Cardiac fibroblast (primary cell): ENCODE measurements around the gene B3GALT4.
A peak's percentile ranks its signal among the peaks of the same experiment; 100 is the strongest.

Experiments
- DNase-seq, 2 donors: peaks; one replicate each; pipeline versions ENCODE4 v3.0.0 to v3.0.0-alpha.2; 2010; ENCODE audit warnings: low read depth in 2 of 2
- H3K4me3 ChIP-seq, 2 donors: replicated peaks in 1 of 2; 1 replicate in 1 of 2; 2 replicates in 1 of 2; pipeline ENCODE4 v1.5.1; 2011; ENCODE audit warnings: low read depth in 2 of 2, low read length in 2 of 2, mild to moderate bottlenecking in 2 of 2, moderate library complexity in 1 of 2
- TF ChIP-seq, protein P1 (sequence below): IDR thresholded peaks from one replicate; pipeline ENCODE4 v1.5.1; 2011; ENCODE audit warnings: low read depth, mild to moderate bottlenecking, low read length, inconsistent platforms

The B3GALT4 gene

DNA sequence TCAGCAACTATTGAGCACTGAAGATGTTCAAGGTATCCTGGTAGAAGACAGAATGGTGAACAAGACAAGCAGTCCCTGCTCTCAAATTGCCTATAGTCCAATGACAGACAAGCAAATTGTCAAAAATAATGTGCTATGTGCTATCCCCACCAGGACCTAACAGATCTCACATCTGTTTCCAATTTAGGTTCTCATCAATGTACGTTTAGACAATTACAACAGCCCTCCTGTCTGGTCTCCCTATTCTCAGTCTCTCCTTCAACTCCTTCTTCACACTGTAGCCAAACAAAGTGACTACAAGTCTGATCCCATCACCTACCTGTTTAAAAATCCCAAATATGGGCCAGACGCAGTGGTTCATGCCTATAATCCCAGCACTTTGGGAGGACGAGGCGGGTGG is 29.4 kb downstream of the B3GALT4 start:
- TF ChIP-seq, protein P1, sequence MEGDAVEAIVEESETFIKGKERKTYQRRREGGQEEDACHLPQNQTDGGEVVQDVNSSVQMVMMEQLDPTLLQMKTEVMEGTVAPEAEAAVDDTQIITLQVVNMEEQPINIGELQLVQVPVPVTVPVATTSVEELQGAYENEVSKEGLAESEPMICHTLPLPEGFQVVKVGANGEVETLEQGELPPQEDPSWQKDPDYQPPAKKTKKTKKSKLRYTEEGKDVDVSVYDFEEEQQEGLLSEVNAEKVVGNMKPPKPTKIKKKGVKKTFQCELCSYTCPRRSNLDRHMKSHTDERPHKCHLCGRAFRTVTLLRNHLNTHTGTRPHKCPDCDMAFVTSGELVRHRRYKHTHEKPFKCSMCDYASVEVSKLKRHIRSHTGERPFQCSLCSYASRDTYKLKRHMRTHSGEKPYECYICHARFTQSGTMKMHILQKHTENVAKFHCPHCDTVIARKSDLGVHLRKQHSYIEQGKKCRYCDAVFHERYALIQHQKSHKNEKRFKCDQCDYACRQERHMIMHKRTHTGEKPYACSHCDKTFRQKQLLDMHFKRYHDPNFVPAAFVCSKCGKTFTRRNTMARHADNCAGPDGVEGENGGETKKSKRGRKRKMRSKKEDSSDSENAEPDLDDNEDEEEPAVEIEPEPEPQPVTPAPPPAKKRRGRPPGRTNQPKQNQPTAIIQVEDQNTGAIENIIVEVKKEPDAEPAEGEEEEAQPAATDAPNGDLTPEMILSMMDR, result no peak
- DNase-seq, result no peak
- no peak overlapping the region for H3K4me3 ChIP-seq

DNA sequence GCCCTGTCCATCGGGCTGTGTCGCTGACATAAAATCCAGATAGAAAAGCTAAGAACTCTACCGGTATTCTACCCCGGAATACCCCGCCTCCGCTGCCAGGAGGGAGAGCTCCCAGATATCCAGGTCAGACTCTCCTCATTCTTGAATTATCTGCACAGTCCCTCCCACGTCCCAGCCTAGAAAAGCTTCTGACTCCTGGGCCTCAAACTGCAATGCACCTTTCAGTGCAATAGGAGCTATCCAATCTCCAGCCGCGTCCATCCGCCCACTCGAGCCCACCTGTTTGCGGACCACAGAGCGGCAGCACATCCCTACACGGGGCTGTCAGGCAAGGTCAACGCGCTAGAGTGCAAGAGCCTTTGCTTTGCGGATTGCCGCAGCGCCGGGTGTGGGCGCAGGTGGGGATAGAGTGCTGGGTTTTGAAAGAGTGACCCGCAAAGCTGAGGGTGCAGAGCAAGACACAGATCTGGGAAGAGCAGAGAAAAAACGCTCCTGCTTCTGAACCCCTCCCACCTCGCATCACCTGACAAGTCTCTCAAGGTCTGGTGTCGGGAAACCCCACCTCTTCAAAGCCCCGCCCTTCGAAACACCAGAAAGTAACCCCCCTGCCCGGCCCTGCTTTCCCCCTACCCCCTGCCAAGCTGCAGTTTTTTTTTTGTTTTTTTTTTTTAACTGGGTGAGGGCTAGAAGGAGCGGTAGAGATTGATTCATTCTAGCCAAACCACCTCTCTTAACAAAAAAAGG is 35.6 kb downstream of the B3GALT4 start:
- peak overlapping the region; percentile 84 to 89 for H3K4me3 ChIP-seq
- TF ChIP-seq, protein P1, result no peak
- DNase-seq, result peak; percentile 69 to 78

DNA sequence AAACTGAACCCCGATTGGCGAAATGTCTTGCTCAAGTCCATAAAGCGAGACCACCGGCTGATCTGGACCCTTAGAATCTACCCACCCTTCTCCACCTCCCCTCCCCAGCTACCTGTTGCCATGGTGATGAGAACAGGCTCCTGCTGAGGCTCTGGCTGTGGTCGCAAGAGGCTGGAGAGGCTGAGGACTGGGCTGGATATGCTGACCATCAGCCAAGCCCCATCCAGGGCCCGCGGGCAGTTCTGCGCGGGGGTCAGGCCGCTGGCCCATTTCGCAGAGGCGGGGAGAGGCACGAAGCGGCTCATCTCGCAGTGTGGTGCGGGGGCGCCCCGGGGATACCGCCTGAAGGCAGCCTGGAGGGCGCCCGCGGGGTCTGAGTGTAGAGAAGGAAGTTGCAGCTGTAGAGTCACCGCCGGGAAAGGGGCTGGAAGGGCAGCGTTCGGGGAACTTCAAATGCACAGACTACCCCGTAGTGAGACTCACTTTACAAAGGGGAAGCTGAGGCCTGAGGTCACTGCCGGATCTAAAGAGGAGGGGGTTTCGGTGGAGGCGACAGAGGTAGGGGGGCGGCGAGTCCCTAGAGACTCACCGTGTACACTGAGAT is 36.3 kb downstream of the B3GALT4 start:
- DNase-seq, result peak; percentile 31 to 36
- TF ChIP-seq, protein P1, result no peak
- H3K4me3 ChIP-seq, result peak overlapping the region; percentile 84 to 89

DNA sequence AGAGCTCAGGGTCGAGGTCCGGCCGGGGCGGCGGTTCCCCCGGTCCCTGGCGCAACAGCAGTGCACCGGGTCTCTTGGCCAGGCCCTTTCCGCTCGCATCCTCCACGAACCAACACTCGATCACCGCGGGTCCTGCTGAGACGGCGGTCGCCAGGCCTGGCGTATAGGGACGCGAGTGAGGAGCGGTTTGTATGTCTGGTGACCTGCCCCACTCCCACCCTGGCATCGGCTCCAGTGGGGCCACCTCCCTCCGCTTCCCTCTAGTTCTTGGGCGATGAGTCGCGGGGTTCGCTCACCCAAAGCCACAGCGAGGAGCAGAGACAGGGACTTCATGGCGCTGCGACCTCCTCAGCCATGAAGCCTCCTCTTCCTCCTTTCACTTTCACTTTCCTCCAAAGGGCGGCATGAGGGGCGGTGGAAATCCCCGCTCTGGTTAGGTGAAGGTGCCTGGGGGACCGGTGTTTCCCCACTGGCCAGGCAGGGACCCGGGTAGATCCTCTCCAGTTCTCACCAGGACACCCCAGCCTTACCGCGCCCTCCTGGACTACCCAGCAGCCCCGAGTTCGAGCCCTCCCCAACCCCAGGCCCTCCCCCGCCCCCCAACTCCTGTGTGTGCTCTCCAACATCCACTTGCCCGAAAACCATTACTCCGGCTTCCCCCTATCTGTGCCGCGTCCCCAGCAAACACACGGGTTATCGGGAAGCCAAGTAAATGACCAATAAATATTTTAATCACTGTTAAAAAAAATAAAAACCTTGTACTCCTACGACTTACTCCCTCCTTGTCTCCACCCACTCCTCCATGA is 37.0 kb downstream of the B3GALT4 start, which contains the start of gene TAPBP:
Gene TAPBP (minus strand): TSS at position 370 of the 806 bp plus-strand sequence. CDS start 37 bp downstream, at position 333.
- TF ChIP-seq, protein P1, result no peak
- peak within 1 kb of the TSS; percentile 84 to 89 for H3K4me3 ChIP-seq
- DNase-seq, result peak; percentile 61 to 72

DNA sequence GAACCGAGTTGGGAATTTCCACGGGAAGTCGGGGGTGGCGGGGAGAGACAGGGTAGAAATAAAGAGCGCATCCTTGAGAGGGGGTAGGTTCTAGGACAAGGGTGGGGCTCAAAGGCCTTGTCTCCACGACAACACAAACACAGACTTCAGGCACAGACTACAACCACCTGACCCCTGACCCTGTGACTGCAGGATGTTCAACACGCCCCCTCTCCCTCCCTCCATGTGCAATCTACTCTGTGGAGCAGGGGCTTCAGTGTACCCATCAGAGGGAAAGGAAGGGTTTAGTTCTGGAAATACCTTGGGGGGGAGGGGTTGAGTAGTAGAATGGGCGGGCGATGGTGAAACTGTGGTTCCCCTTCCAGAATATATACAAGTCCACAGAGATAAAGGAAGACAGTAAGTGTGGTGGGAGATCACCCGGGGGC is 37.6 kb downstream of the B3GALT4 start:
- peak overlapping the region; percentile 84 to 89 for H3K4me3 ChIP-seq

More for the DNA sequence above, 37.6 kb downstream of the B3GALT4 start:
- peak; percentile 87 to 89 for DNase-seq
- TF ChIP-seq, protein P1, result no peak
